ENCODE data around the gene CD3E.
A peak's percentile ranks its signal among the peaks of the same experiment; 100 is the strongest.

The CD3E gene

GRCh38 chr11:118304568-118305248, at the start of gene CD3E:
TSS of gene CD3E (plus strand) at chr11:118304730. CDS start at chr11:118304953, 223 bp downstream.
- peaks cover 77% of the 10 kb centered on the region for H3K4me1 Mint-ChIP-seq (ENCODE audit: low read depth)
- peaks cover 29% of the 10 kb centered on the region for H3K36me3 Mint-ChIP-seq
- peak within 1 kb of the TSS; percentile 99 for H3K27ac Mint-ChIP-seq
- H3K4me3 Mint-ChIP-seq = peak within 1 kb of the TSS; percentile 100
- H3K9me3 Mint-ChIP-seq (ENCODE audit: low read depth) = no peaks in the 10 kb centered on the region
- no peaks in the 10 kb centered on the region for H3K27me3 Mint-ChIP-seq

- Mint-ChIP-seq H3K4me1 (ENCODE audit: low read depth) (peaks cover 54% of the 10 kb centered on the region), H3K27ac (no peak overlapping the region), H3K27me3 (no peaks in the 10 kb centered on the region), H3K9me3 (ENCODE audit: low read depth) (no peaks in the 10 kb centered on the region), H3K4me3 (no peak overlapping the region), H3K36me3 (peaks cover 22% of the 10 kb centered on the region)
These were observed 46.1 kb upstream of the CD3E start for GRCh38 chr11:118258410-118258809.

- no peaks in the 10 kb centered on the region for H3K9me3 Mint-ChIP-seq (ENCODE audit: low read depth)
- peaks cover 22% of the 10 kb centered on the region for H3K36me3 Mint-ChIP-seq
- H3K4me1 Mint-ChIP-seq (ENCODE audit: low read depth) = peaks cover 61% of the 10 kb centered on the region
- H3K27me3 Mint-ChIP-seq = no peaks in the 10 kb centered on the region
- no peak overlapping the region for H3K4me3 Mint-ChIP-seq
- no peak overlapping the region for H3K27ac Mint-ChIP-seq
These were observed 45.4 kb upstream of the CD3E start for GRCh38 chr11:118259138-118259537.

GRCh38 chr11:118260353-118260752, 44.2 kb upstream of the CD3E start:
- Mint-ChIP-seq H3K9me3 (ENCODE audit: low read depth) (no peaks in the 10 kb centered on the region), H3K4me3 (peak overlapping the region; percentile 58), H3K36me3 (peaks cover 22% of the 10 kb centered on the region), H3K4me1 (ENCODE audit: low read depth) (peaks cover 67% of the 10 kb centered on the region), H3K27me3 (no peaks in the 10 kb centered on the region), H3K27ac (peak overlapping the region; percentile 46)

- Mint-ChIP-seq H3K9me3 (ENCODE audit: low read depth) (no peaks in the 10 kb centered on the region), H3K27ac (peak overlapping the region; percentile 81), H3K27me3 (no peaks in the 10 kb centered on the region), H3K36me3 (peaks cover 21% of the 10 kb centered on the region), H3K4me3 (peak overlapping the region; percentile 92), H3K4me1 (ENCODE audit: low read depth) (peaks cover 62% of the 10 kb centered on the region)
These were observed 41.4 kb upstream of the CD3E start for GRCh38 chr11:118263112-118263511.

- peak within 1 kb of the TSS; percentile 84 for H3K27ac Mint-ChIP-seq
- no peaks in the 10 kb centered on the region for H3K9me3 Mint-ChIP-seq (ENCODE audit: low read depth)
- H3K4me1 Mint-ChIP-seq (ENCODE audit: low read depth) = peaks cover 56% of the 10 kb centered on the region
- no peaks in the 10 kb centered on the region for H3K27me3 Mint-ChIP-seq
- H3K36me3 Mint-ChIP-seq = peaks cover 15% of the 10 kb centered on the region
- H3K4me3 Mint-ChIP-seq = peak within 1 kb of the TSS; percentile 92
These were observed 40.6 kb upstream of the CD3E start, which contains the start of gene MPZL2 for GRCh38 chr11:118263695-118264568. TSS of gene MPZL2 (minus strand) at chr11:118264297. CDS start at chr11:118264153, 144 bp downstream.

GRCh38 chr11:118264569-118265465, 39.7 kb upstream of the CD3E start:
- no peaks in the 10 kb centered on the region for H3K27me3 Mint-ChIP-seq
- H3K36me3 Mint-ChIP-seq = peaks cover 10% of the 10 kb centered on the region
- peak overlapping the region; percentile 84 for H3K27ac Mint-ChIP-seq

GRCh38 chr11:118265954-118266353, 38.6 kb upstream of the CD3E start:
- H3K9me3 Mint-ChIP-seq (ENCODE audit: low read depth) = no peaks in the 10 kb centered on the region
- H3K4me3 Mint-ChIP-seq = no peak overlapping the region
- H3K27ac Mint-ChIP-seq = no peak overlapping the region
- peaks cover 37% of the 10 kb centered on the region for H3K4me1 Mint-ChIP-seq (ENCODE audit: low read depth)
- H3K27me3 Mint-ChIP-seq = no peaks in the 10 kb centered on the region
- H3K36me3 Mint-ChIP-seq = peaks cover 6% of the 10 kb centered on the region

More at GRCh38 chr11:118264569-118265465, 39.7 kb upstream of the CD3E start:
- Mint-ChIP-seq H3K9me3 (ENCODE audit: low read depth) (no peaks in the 10 kb centered on the region), H3K4me1 (ENCODE audit: low read depth) (peaks cover 48% of the 10 kb centered on the region), H3K4me3 (peak overlapping the region; percentile 92)

GRCh38 chr11:118267486-118267885, 37.0 kb upstream of the CD3E start:
- Mint-ChIP-seq H3K9me3 (ENCODE audit: low read depth) (no peaks in the 10 kb centered on the region), H3K27me3 (no peaks in the 10 kb centered on the region), H3K36me3 (peaks cover 4% of the 10 kb centered on the region)

GRCh38 chr11:118272001-118272400, 32.5 kb upstream of the CD3E start:
- H3K4me3 Mint-ChIP-seq = no peak overlapping the region
- H3K4me1 Mint-ChIP-seq (ENCODE audit: low read depth) = peaks cover 27% of the 10 kb centered on the region
- H3K27me3 Mint-ChIP-seq = no peaks in the 10 kb centered on the region
- H3K36me3 Mint-ChIP-seq = no peaks in the 10 kb centered on the region
- no peaks in the 10 kb centered on the region for H3K9me3 Mint-ChIP-seq (ENCODE audit: low read depth)
- no peak overlapping the region for H3K27ac Mint-ChIP-seq

More at GRCh38 chr11:118267486-118267885, 37.0 kb upstream of the CD3E start:
- no peak overlapping the region for H3K27ac Mint-ChIP-seq
- peaks cover 27% of the 10 kb centered on the region for H3K4me1 Mint-ChIP-seq (ENCODE audit: low read depth)
- H3K4me3 Mint-ChIP-seq = no peak overlapping the region

- no peak overlapping the region for H3K27ac Mint-ChIP-seq
- H3K4me1 Mint-ChIP-seq (ENCODE audit: low read depth) = peaks cover 38% of the 10 kb centered on the region
- no peak overlapping the region for H3K4me3 Mint-ChIP-seq
- no peaks in the 10 kb centered on the region for H3K36me3 Mint-ChIP-seq
- no peaks in the 10 kb centered on the region for H3K9me3 Mint-ChIP-seq (ENCODE audit: low read depth)
- H3K27me3 Mint-ChIP-seq = no peaks in the 10 kb centered on the region
These were observed 30.3 kb upstream of the CD3E start for GRCh38 chr11:118274186-118274585.

GRCh38 chr11:118275176-118275575, 29.4 kb upstream of the CD3E start:
- no peaks in the 10 kb centered on the region for H3K9me3 Mint-ChIP-seq (ENCODE audit: low read depth)
- H3K27ac Mint-ChIP-seq = peak overlapping the region; percentile 72
- H3K4me3 Mint-ChIP-seq = peak overlapping the region; percentile 36
- peaks cover 40% of the 10 kb centered on the region for H3K4me1 Mint-ChIP-seq (ENCODE audit: low read depth)
- H3K36me3 Mint-ChIP-seq = no peaks in the 10 kb centered on the region
- no peaks in the 10 kb centered on the region for H3K27me3 Mint-ChIP-seq

GRCh38 chr11:118276422-118276821, 28.1 kb upstream of the CD3E start:
- H3K27ac Mint-ChIP-seq = peak overlapping the region; percentile 86
- H3K4me1 Mint-ChIP-seq (ENCODE audit: low read depth) = peaks cover 45% of the 10 kb centered on the region

GRCh38 chr11:118277312-118277711, 27.2 kb upstream of the CD3E start:
- Mint-ChIP-seq H3K27me3 (no peaks in the 10 kb centered on the region), H3K4me1 (ENCODE audit: low read depth) (peaks cover 52% of the 10 kb centered on the region), H3K9me3 (ENCODE audit: low read depth) (peaks cover 5% of the 10 kb centered on the region), H3K27ac (peak overlapping the region; percentile 22), H3K4me3 (peak overlapping the region; percentile 5), H3K36me3 (no peaks in the 10 kb centered on the region)

More at GRCh38 chr11:118276422-118276821, 28.1 kb upstream of the CD3E start:
- Mint-ChIP-seq H3K27me3 (no peaks in the 10 kb centered on the region), H3K36me3 (no peaks in the 10 kb centered on the region), H3K4me3 (no peak overlapping the region), H3K9me3 (ENCODE audit: low read depth) (peaks cover 2% of the 10 kb centered on the region)

Data from activated naive CD8-positive, alpha-beta T cell (primary cell).